Measurements from ENCODE around the gene CTNNA3. TPM values are rescaled to one million over a fixed set of nuclear protein-coding genes. Genes with fewer than 3 reads are reported as not detected.

Gene CTNNA3
- total and polyA plus RNA-seq, 2 donors from 2014 or later: 0.45 to 0.72 TPM

DNA sequence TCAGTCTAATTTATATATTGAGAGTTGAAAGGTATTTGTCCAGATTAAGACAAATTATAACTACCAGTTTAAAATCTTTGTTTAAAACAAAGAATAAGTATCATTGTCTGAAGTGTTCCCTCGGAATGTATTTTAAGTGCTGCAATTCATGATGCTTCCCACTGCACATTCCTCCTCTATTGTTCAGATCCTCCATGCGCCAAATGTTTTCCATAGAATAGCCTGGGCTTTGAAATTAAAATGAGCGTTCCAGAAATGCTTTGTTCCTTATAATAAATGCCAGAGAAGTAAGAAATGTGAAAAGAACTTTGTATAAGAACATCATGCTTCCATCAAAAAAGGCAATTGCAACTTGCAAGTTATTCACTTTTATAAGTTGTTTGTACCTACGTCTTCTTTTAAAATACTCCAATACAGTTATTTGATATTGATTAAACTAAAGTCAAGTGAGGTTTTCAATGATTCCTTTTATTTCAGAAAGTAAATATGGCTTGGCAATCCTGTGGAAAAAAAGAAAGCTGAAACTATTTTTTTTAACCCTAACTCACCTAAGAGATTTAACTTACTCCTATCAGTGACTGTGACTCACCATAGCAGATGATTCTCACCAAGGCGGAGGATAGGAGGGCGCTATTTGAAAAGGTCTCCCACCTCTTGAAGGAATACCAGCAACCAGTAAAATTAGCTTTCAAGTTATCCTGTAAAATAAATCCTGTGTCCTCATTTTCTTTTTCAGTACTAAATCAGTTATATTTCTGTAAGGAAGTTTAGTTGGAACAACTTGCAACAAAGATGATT, 85.8 kb downstream of the CTNNA3 start:
- intact Hi-C loops (cut with DNase I): no loop called here
- DNase-seq: no peak
- Histone ChIP-seq H3K27ac (ENCODE audit: low read depth in 2 of 2, low read length in 2 of 2) (no peak overlapping the region), H3K4me1 (ENCODE audit: control insufficient read depth in 2 of 3, insufficient read depth in 2 of 3, low read depth in 1 of 3, low read length in 3 of 3) (no peaks in the 10 kb centered on the region), H3K36me3 (ENCODE audit: control insufficient read depth in 2 of 3, insufficient read depth in 3 of 3, low read length in 3 of 3) (no peaks in the 10 kb centered on the region), H3K27me3 (ENCODE audit: control insufficient read depth, insufficient read depth, low read length) (no peaks in the 10 kb centered on the region), H3K9me3 (ENCODE audit: control insufficient read depth in 2 of 3, insufficient read depth in 1 of 3, low read length in 3 of 3) (no peaks in the 10 kb centered on the region), H3K4me3 (ENCODE audit: low read length in 3 of 3) (no peak overlapping the region), H3K9ac (ENCODE audit: low read length in 3 of 3) (no peak overlapping the region)
- FAIRE-seq: no peak
- TF ChIP-seq, protein P1, sequence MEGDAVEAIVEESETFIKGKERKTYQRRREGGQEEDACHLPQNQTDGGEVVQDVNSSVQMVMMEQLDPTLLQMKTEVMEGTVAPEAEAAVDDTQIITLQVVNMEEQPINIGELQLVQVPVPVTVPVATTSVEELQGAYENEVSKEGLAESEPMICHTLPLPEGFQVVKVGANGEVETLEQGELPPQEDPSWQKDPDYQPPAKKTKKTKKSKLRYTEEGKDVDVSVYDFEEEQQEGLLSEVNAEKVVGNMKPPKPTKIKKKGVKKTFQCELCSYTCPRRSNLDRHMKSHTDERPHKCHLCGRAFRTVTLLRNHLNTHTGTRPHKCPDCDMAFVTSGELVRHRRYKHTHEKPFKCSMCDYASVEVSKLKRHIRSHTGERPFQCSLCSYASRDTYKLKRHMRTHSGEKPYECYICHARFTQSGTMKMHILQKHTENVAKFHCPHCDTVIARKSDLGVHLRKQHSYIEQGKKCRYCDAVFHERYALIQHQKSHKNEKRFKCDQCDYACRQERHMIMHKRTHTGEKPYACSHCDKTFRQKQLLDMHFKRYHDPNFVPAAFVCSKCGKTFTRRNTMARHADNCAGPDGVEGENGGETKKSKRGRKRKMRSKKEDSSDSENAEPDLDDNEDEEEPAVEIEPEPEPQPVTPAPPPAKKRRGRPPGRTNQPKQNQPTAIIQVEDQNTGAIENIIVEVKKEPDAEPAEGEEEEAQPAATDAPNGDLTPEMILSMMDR (IDR thresholded peaks at IDR 0.05; ENCODE audit: borderline replicate concordance, extremely low read depth, insufficient read depth): no peak

DNA sequence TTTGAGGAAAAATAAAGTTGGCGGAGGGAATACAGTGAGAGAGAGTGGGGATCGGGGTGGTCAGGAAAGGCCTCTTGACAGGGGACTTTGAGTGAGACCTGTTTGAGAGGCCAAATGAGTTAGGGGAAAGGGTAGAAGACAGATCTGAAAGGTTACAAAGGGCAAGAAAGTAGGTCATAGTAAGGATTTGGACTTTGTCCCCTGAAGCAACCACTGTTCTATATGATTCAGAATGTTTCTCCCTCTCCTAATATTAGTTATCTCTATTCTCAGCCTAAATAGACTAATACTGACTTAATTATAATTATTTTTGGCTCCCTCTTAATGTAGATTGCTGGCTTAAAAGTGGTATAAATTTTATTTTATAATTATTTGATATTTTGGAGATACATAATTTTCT, 88.0 kb downstream of the CTNNA3 start:
- DNase-seq: no peak
- intact Hi-C loops (cut with DNase I): no loop called here
- no peak for FAIRE-seq
- Histone ChIP-seq H3K4me3 (ENCODE audit: low read length in 3 of 3) (no peak overlapping the region), H3K9me3 (ENCODE audit: control insufficient read depth in 2 of 3, insufficient read depth in 1 of 3, low read length in 3 of 3) (no peaks in the 10 kb centered on the region), H3K27me3 (ENCODE audit: control insufficient read depth, insufficient read depth, low read length) (no peaks in the 10 kb centered on the region), H3K9ac (ENCODE audit: low read length in 3 of 3) (no peak overlapping the region), H3K36me3 (ENCODE audit: control insufficient read depth in 2 of 3, insufficient read depth in 3 of 3, low read length in 3 of 3) (no peaks in the 10 kb centered on the region), H3K27ac (ENCODE audit: low read depth in 2 of 2, low read length in 2 of 2) (no peak overlapping the region), H3K4me1 (ENCODE audit: control insufficient read depth in 2 of 3, insufficient read depth in 2 of 3, low read depth in 1 of 3, low read length in 3 of 3) (no peaks in the 10 kb centered on the region)
- TF ChIP-seq, protein P1 (IDR thresholded peaks at IDR 0.05; ENCODE audit: borderline replicate concordance, extremely low read depth, insufficient read depth): no peak

DNA sequence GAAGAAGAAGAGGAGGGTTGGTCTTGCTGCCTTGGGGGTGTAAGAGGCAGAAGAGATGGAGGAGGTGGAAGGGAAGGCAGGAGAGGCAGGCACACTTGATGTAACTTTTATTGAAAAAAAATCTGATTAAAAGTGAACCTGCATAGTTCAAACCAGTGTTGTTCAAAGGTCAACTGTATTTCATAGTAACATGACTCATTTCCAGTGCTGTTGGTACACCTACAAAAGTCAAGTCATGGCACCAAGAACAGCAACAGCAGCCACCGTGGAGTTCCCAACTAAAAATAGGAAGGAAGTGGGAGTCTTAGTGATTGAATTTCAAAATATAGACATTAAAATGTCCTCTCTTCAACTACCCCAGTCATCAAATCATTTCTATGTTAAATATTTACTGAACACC, 88.5 kb downstream of the CTNNA3 start:
- TF ChIP-seq, protein P1 (IDR thresholded peaks at IDR 0.05; ENCODE audit: borderline replicate concordance, extremely low read depth, insufficient read depth): no peak
- H3K27me3 ChIP-seq (ENCODE audit: control insufficient read depth, insufficient read depth, low read length): no peaks in the 10 kb centered on the region
- DNase-seq (no peak), FAIRE-seq (no peak)
- no peak overlapping the region for H3K27ac ChIP-seq (ENCODE audit: low read depth in 2 of 2, low read length in 2 of 2)
- intact Hi-C loops (cut with DNase I): no loop called here
- H3K9ac ChIP-seq (ENCODE audit: low read length in 3 of 3): no peak overlapping the region
- H3K36me3 ChIP-seq (ENCODE audit: control insufficient read depth in 2 of 3, insufficient read depth in 3 of 3, low read length in 3 of 3): no peaks in the 10 kb centered on the region
- H3K9me3 ChIP-seq (ENCODE audit: control insufficient read depth in 2 of 3, insufficient read depth in 1 of 3, low read length in 3 of 3): no peaks in the 10 kb centered on the region
- no peak overlapping the region for H3K4me3 ChIP-seq (ENCODE audit: low read length in 3 of 3)
- no peaks in the 10 kb centered on the region for H3K4me1 ChIP-seq (ENCODE audit: control insufficient read depth in 2 of 3, insufficient read depth in 2 of 3, low read depth in 1 of 3, low read length in 3 of 3)

Measured in kidney (tissue), 14 donors.